Small intestine (tissue), 7 donors: Measurements from ENCODE around the gene NINJ1. TPM values are rescaled to one million over a fixed set of nuclear protein-coding genes. Genes with fewer than 3 reads are reported as not detected.

Experiments
- DNase-seq, 2 donors: peaks; one replicate each; pipeline versions ENCODE4 v3.0.0 to v3.0.0-alpha.2; 2013
- FAIRE-seq: peaks from 2 replicates; lab custom pipeline; 2012; peaks lifted over from hg19 to GRCh38; lab: Jason Lieb, UNC
- H3K27ac ChIP-seq, 3 donors: one replicate each; pipeline ENCODE4 v1.5.1; 2013; ENCODE audit warnings: low read length in 2 of 3, mild to moderate bottlenecking in 2 of 3, control low read depth in 1 of 3, inconsistent platforms in 1 of 3, low read depth in 1 of 3, moderate library complexity in 1 of 3
- H3K27me3 ChIP-seq, 3 donors: one replicate each; pipeline ENCODE4 v1.6.1; 2013; ENCODE audit warnings: low read length in 3 of 3, inconsistent platforms in 1 of 3; ENCODE audit not compliant: control insufficient read depth in 3 of 3, insufficient read depth in 3 of 3
- H3K36me3 ChIP-seq, 3 donors: one replicate each; pipeline ENCODE4 v1.6.1; 2013; ENCODE audit warnings: low read length in 3 of 3, inconsistent platforms in 1 of 3, low read depth in 1 of 3, mild to moderate bottlenecking in 1 of 3, moderate library complexity in 1 of 3; ENCODE audit not compliant: control insufficient read depth in 3 of 3, insufficient read depth in 2 of 3
- H3K4me1 ChIP-seq, 3 donors: one replicate each; pipeline ENCODE4 v1.6.1; 2013; ENCODE audit warnings: low read length in 2 of 3, inconsistent platforms in 1 of 3, low read depth in 1 of 3, mild to moderate bottlenecking in 1 of 3, moderate library complexity in 1 of 3; ENCODE audit not compliant: control insufficient read depth in 3 of 3, insufficient read depth in 2 of 3
- H3K4me3 ChIP-seq, 3 donors: one replicate each; pipeline ENCODE4 v1.5.1; 2013; ENCODE audit warnings: low read length in 3 of 3, control low read depth in 1 of 3, inconsistent platforms in 1 of 3, low read depth in 1 of 3, mild to moderate bottlenecking in 1 of 3, moderate library complexity in 1 of 3
- H3K9me3 ChIP-seq, 2 donors: one replicate each; pipeline ENCODE4 v1.6.1; 2013; ENCODE audit warnings: low read depth in 1 of 2, low read length in 1 of 2; ENCODE audit not compliant: control insufficient read depth in 2 of 2, insufficient read depth in 1 of 2
- WGBS, 3 donors: extraction: QIAGEN DNeasy Blood & Tissue Kit; methylation state at CpG; one replicate each; pipeline ENCODE4 v1.1.7; 2013; 5-methylcytosine and 5-hydroxymethylcytosine counted together
- polyA plus RNA-seq, 4 donors: library from polyadenylated mRNA; stranded (reverse) in 3 of 4; unstranded in 1 of 4; fragments of 200-250 nt in 3 of 4; fragments of 120-200 nt in 1 of 4; gene quantifications; one replicate each; pipeline versions ENCODE4 v1.2.1 to v1.2.3, GENCODE V29; 2013
- donor health status: healthy with polysubstance abuse.
- donor health status: control.
- donor health status: control.
- donor health status: Bipolar disorder and iron deficiency.
- donor health status: healthy.

Gene NINJ1
- polyA plus RNA-seq, 4 donors: 29.4 to 93.2 (median 54.0) TPM

GRCh38 chr9:93094658-93095204 is 39.3 kb downstream of the NINJ1 start:
- H3K9me3 ChIP-seq: peaks cover 0 to 6% of the 10 kb centered on the region in 2 donors
- H3K4me1 ChIP-seq: peaks cover 10 to 45% (median 16%) of the 10 kb centered on the region in 3 donors
- H3K36me3 ChIP-seq: peaks cover 0 to 14% (median 0%) of the 10 kb centered on the region in 3 donors
- DNase-seq (peak; percentile 19 to 21), FAIRE-seq (no peak)
- peak overlapping the region in 2 of 3 donors; percentile 46 to 50 for H3K4me3 ChIP-seq
- no peaks in the 10 kb centered on the region for H3K27me3 ChIP-seq
- peak overlapping the region; percentile 98 to 99 (median 98) for H3K27ac ChIP-seq
- 52 to 71% (median 56%) methylated on average over 11 of the region's 11 CpGs for WGBS, 3 donors

DNA sequence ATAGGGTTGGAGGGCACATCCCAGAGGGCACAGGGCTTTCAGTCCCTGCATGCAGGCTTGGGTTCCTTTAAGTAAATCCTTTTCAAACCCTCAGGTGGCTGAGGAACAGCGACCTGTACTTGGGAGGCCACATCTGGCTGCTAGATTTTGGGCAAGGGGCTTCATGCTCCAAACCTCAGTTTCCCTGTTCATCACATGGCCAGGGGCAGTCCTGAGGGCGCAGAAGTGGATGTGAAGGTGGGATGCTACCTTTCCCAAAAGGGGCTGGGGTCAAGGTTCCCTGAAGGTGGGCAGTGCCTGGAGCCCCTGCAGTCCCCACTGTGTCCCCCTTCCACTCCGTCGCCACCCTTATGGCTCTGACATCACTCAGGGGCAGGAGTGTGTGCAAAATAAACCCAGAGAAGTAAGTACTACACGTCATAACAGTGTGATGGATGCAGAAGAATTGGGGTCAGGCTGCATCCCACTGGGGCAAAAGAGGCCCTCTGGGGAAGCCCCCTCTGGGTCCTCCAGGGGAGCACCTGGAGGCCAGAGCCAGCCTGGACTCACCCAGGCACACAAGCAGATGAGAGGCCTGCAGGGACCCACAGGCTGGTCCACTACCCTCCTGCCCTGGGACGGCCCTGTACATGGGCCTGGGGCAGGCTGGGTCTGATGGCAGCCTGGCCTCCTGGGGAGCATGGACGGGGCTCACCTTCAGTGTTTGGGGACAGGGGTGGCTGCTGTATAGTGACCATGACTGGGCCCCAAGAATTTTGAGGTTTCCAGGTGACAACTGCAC is 40.0 kb downstream of the NINJ1 start:
- H3K27ac ChIP-seq: peak overlapping the region; percentile 98 to 99 (median 98)
- no peak for DNase-seq
- H3K4me3 ChIP-seq: no peak overlapping the region
- no peaks in the 10 kb centered on the region for H3K27me3 ChIP-seq
- H3K9me3 ChIP-seq: peaks cover 0 to 6% of the 10 kb centered on the region in 2 donors
- no peak for FAIRE-seq
- H3K4me1 ChIP-seq: peaks cover 10 to 45% (median 14%) of the 10 kb centered on the region in 3 donors
- H3K36me3 ChIP-seq: peaks cover 0 to 10% (median 0%) of the 10 kb centered on the region in 3 donors
- WGBS, 3 donors: 68 to 74% (median 70%) methylated on average over 7 of the region's 7 CpGs

- Histone ChIP-seq H3K36me3 (peaks cover 0 to 9% (median 0%) of the 10 kb centered on the region in 3 donors), H3K9me3 (peaks cover 0 to 6% of the 10 kb centered on the region in 2 donors), H3K4me3 (no peak overlapping the region), H3K4me1 (peaks cover 8 to 42% (median 13%) of the 10 kb centered on the region in 3 donors), H3K27me3 (no peaks in the 10 kb centered on the region), H3K27ac (peak overlapping the region in 2 of 3 donors; percentile 39 to 98)
- FAIRE-seq (no peak), DNase-seq (peak in 1 of 2 donors; percentile 56)
- 36 to 55% (median 47%) methylated on average over 11 of the region's 11 CpGs for WGBS, 3 donors
Observed at GRCh38 chr9:93093127-93093876, 40.7 kb downstream of the NINJ1 start.

- Histone ChIP-seq H3K4me1 (peaks cover 3 to 33% (median 6%) of the 10 kb centered on the region in 3 donors), H3K27me3 (no peaks in the 10 kb centered on the region), H3K27ac (peak overlapping the region in 2 of 3 donors; percentile 39 to 65), H3K4me3 (no peak overlapping the region), H3K36me3 (peaks cover 0 to 6% (median 0%) of the 10 kb centered on the region in 3 donors), H3K9me3 (peaks cover 0 to 6% of the 10 kb centered on the region in 2 donors)
- DNase-seq (no peak), FAIRE-seq (no peak)
- 79 to 90% (median 87%) methylated on average over 7 of the region's 7 CpGs for WGBS, 3 donors
Observed at GRCh38 chr9:93092251-93092991, 41.6 kb downstream of the NINJ1 start.

DNA sequence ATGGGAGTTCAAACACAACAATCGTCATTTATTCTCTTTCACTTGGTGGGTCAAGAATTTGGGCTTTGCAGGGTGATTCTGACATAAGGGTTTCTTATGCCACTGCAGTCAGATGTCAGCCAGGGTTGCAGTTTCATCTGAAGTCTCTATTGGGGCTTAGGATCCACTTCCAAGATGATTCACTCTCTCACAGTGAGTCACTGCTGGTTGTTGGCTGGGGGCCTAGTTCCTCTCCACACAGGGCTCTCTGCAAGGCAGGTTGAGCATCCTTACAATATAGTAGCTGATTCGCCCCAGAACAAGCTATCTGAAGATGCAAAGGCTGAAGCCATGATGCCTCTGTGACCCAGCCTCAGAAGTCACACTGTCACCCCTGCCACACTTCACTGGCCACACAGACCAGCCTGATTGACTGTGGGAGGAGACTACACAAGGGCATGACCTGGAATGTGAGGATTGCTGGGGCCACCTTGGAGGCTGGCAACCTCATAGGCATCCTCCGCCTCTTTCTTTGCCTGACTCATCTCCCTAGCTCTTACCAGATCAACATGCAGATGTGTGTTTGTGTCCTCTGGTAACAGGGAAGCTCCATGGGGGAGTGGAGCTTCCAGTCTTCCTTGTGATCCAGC is 42.5 kb downstream of the NINJ1 start:
- H3K9me3 ChIP-seq: peaks cover 0 to 10% of the 10 kb centered on the region in 2 donors
- no peaks in the 10 kb centered on the region for H3K27me3 ChIP-seq
- H3K27ac ChIP-seq: no peak overlapping the region
- no peak for FAIRE-seq
- WGBS, 3 donors: 69 to 86% (median 77%) methylated on average over 3 of the region's 3 CpGs
- no peak overlapping the region for H3K4me3 ChIP-seq
- peak in 1 of 2 donors; percentile 21 for DNase-seq
- peaks cover 0 to 8% (median 0%) of the 10 kb centered on the region in 3 donors for H3K36me3 ChIP-seq
- H3K4me1 ChIP-seq: peaks cover 0 to 25% (median 0%) of the 10 kb centered on the region in 3 donors

- Histone ChIP-seq H3K27me3 (no peaks in the 10 kb centered on the region), H3K27ac (no peak overlapping the region), H3K9me3 (peaks cover 0 to 11% of the 10 kb centered on the region in 2 donors), H3K36me3 (peaks cover 0 to 8% (median 0%) of the 10 kb centered on the region in 3 donors), H3K4me3 (no peak overlapping the region), H3K4me1 (peaks cover 0 to 25% (median 0%) of the 10 kb centered on the region in 3 donors)
- DNase-seq (no peak), FAIRE-seq (no peak)
- 89 to 90% (median 90%) methylated on average over 4 of the region's 4 CpGs for WGBS, 3 donors
Observed at GRCh38 chr9:93091056-93091452, 43.0 kb downstream of the NINJ1 start.

DNA sequence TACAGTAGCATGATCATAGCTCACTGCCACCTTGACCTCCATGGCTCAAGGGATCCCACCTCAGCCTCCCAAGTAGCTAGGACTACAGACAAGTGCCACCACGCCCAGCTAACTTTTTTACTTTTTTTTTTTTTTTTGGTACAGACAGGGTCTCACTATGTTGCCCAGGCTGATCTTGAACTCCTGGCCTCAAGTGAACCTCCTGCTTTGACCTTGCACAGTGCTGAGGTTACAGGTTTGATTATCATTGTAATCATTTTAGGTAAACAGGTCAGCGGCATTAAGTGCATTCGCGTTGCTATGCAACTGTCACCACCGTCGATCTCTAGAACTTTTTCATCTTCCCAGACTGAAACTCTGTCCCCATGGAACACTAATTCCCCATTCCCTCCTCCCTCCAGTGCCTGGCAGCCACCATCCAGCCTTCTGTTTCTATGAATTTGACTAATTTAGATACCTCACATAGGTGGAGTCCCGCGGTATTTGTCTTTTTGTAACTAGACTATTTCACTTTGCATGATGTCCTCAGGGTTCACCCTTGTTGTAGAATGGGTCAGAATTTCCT is 43.9 kb downstream of the NINJ1 start:
- Histone ChIP-seq H3K9me3 (peaks cover 2 to 15% of the 10 kb centered on the region in 2 donors), H3K36me3 (peaks cover 0 to 13% (median 0%) of the 10 kb centered on the region in 3 donors), H3K4me3 (no peak overlapping the region), H3K4me1 (peaks cover 0 to 24% (median 0%) of the 10 kb centered on the region in 3 donors), H3K27ac (no peak overlapping the region), H3K27me3 (no peaks in the 10 kb centered on the region)
- DNase-seq (no peak), FAIRE-seq (no peak)
- WGBS, 3 donors: 64 to 78% (median 69%) methylated on average over 8 of the region's 8 CpGs
